ENCODE results near the gene PPCDC.

PPCDC gene

DNA sequence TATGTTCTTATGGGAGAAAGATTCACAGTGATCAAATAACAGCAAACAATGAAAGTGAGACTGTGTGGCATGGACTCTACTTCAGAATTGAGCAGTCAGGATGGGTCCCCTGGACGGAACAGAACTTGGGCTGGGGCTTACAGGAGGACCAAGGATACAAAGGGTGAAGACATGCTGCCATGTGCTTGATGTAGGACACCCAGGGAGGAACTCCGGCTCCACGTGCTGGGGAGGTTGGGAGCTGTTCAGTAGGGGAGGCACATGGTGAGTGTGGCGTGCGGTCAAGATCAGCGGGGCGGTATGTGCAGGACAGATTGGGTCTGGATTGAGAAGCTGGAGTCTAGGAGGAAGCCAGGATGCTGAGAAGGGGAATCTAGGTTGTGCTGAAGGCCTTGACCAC lies 32.6 kb downstream of the PPCDC start:
- TF ChIP-seq GLIS3 (CRISPR knock-in tag; IDR thresholded peaks at IDR 0.05) (no peak), ZNF8 (CRISPR knock-in tag; IDR thresholded peaks at IDR 0.05) (no peak), ZFP3 (CRISPR knock-in tag; IDR thresholded peaks at IDR 0.05) (no peak), ZNF565 (CRISPR knock-in tag; conservative IDR thresholded peaks at IDR 0.05; ENCODE audit: low read depth) (no peak), CSDC2 (CRISPR knock-in tag; IDR thresholded peaks at IDR 0.05) (no peak), SNAI2 (CRISPR knock-in tag; IDR thresholded peaks at IDR 0.05) (no peak), RARB (CRISPR knock-in tag; IDR thresholded peaks at IDR 0.05) (no peak), PPARA (CRISPR knock-in tag; IDR thresholded peaks at IDR 0.05; ENCODE audit: borderline replicate concordance) (no peak), ARNTL (CRISPR knock-in tag; IDR thresholded peaks at IDR 0.05; ENCODE audit: borderline replicate concordance, low read depth) (no peak), TOX (CRISPR knock-in tag; IDR thresholded peaks at IDR 0.05; ENCODE audit: borderline replicate concordance) (no peak), ESRRG (CRISPR knock-in tag; IDR thresholded peaks at IDR 0.05) (no peak), OSR1 (CRISPR knock-in tag; IDR thresholded peaks at IDR 0.05) (no peak), TCF4 (CRISPR knock-in tag; IDR thresholded peaks at IDR 0.05; ENCODE audit: borderline replicate concordance) (no peak)
- TF ChIP-seq, protein P1, sequence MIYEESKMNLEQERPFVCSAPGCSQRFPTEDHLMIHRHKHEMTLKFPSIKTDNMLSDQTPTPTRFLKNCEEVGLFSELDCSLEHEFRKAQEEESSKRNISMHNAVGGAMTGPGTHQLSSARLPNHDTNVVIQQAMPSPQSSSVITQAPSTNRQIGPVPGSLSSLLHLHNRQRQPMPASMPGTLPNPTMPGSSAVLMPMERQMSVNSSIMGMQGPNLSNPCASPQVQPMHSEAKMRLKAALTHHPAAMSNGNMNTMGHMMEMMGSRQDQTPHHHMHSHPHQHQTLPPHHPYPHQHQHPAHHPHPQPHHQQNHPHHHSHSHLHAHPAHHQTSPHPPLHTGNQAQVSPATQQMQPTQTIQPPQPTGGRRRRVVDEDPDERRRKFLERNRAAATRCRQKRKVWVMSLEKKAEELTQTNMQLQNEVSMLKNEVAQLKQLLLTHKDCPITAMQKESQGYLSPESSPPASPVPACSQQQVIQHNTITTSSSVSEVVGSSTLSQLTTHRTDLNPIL (CRISPR knock-in tag; IDR thresholded peaks at IDR 0.05; ENCODE audit: low read depth), result no peak
- TF ChIP-seq, protein P2, sequence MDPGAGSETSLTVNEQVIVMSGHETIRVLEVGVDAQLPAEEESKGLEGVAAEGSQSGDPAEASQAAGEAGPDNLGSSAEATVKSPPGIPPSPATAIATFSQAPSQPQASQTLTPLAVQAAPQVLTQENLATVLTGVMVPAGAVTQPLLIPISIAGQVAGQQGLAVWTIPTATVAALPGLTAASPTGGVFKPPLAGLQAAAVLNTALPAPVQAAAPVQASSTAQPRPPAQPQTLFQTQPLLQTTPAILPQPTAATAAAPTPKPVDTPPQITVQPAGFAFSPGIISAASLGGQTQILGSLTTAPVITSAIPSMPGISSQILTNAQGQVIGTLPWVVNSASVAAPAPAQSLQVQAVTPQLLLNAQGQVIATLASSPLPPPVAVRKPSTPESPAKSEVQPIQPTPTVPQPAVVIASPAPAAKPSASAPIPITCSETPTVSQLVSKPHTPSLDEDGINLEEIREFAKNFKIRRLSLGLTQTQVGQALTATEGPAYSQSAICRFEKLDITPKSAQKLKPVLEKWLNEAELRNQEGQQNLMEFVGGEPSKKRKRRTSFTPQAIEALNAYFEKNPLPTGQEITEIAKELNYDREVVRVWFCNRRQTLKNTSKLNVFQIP (CRISPR knock-in tag; IDR thresholded peaks at IDR 0.05; ENCODE audit: borderline replicate concordance, low read depth), result no peak
- ATAC-seq, result no peak

DNA sequence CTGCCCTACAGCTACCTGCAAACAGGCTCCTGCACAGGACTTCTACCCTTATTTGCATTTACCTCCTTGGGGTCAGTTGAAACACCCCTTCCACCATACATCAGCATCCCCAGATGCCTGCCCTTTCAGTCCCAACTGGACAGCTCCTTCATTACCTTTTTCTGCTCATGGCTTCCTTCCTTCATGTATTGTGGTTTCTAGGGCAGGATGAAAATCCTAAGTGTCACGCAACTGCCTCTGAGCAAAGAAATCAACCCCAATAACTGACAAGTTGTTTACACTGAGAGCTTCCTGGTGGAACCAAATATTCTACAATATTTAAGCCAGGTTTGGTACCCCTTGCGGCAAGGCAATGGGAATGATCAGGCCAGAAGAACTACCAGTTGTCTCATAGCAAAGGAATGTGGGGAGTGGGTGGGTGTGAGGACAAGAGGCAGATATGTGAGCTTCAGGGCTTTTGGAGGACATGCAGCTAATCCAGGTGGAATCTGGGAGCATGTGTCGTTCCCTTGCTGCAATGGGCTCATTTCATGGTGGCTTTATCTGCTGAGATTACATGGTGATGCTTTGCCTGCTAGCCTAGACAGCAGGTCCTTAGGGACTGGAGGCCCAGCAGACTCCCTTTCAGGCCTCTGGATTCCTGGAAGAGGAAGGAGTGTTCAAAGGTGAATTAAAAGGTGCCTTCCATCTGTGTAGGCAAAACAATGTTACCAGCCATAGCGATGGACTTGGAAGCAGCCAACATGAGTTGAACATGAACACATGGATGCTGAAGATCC lies 34.9 kb downstream of the PPCDC start:
- TF ChIP-seq PPARA (CRISPR knock-in tag; IDR thresholded peaks at IDR 0.05; ENCODE audit: borderline replicate concordance) (no peak), ARNTL (CRISPR knock-in tag; IDR thresholded peaks at IDR 0.05; ENCODE audit: borderline replicate concordance, low read depth) (no peak), RARB (CRISPR knock-in tag; IDR thresholded peaks at IDR 0.05) (no peak), SNAI2 (CRISPR knock-in tag; IDR thresholded peaks at IDR 0.05) (no peak), ESRRG (CRISPR knock-in tag; IDR thresholded peaks at IDR 0.05) (no peak), TCF4 (CRISPR knock-in tag; IDR thresholded peaks at IDR 0.05; ENCODE audit: borderline replicate concordance) (no peak), ZFP30 (CRISPR knock-in tag; IDR thresholded peaks at IDR 0.05) (no peak), ZC3H10 (CRISPR knock-in tag; IDR thresholded peaks at IDR 0.05) (no peak), ZFP3 (CRISPR knock-in tag; IDR thresholded peaks at IDR 0.05) (no peak), TOX (CRISPR knock-in tag; IDR thresholded peaks at IDR 0.05; ENCODE audit: borderline replicate concordance) (no peak), ZNF565 (CRISPR knock-in tag; conservative IDR thresholded peaks at IDR 0.05; ENCODE audit: low read depth) (no peak), ZNF8 (CRISPR knock-in tag; IDR thresholded peaks at IDR 0.05) (no peak), CSDC2 (CRISPR knock-in tag; IDR thresholded peaks at IDR 0.05) (no peak), OSR1 (CRISPR knock-in tag; IDR thresholded peaks at IDR 0.05) (no peak), ZNF70 (CRISPR knock-in tag; IDR thresholded peaks at IDR 0.05) (no peak)
- TF ChIP-seq, protein P3, sequence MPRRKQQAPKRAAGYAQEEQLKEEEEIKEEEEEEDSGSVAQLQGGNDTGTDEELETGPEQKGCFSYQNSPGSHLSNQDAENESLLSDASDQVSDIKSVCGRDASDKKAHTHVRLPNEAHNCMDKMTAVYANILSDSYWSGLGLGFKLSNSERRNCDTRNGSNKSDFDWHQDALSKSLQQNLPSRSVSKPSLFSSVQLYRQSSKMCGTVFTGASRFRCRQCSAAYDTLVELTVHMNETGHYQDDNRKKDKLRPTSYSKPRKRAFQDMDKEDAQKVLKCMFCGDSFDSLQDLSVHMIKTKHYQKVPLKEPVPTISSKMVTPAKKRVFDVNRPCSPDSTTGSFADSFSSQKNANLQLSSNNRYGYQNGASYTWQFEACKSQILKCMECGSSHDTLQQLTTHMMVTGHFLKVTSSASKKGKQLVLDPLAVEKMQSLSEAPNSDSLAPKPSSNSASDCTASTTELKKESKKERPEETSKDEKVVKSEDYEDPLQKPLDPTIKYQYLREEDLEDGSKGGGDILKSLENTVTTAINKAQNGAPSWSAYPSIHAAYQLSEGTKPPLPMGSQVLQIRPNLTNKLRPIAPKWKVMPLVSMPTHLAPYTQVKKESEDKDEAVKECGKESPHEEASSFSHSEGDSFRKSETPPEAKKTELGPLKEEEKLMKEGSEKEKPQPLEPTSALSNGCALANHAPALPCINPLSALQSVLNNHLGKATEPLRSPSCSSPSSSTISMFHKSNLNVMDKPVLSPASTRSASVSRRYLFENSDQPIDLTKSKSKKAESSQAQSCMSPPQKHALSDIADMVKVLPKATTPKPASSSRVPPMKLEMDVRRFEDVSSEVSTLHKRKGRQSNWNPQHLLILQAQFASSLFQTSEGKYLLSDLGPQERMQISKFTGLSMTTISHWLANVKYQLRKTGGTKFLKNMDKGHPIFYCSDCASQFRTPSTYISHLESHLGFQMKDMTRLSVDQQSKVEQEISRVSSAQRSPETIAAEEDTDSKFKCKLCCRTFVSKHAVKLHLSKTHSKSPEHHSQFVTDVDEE (CRISPR knock-in tag; IDR thresholded peaks at IDR 0.05), result no peak
- TF ChIP-seq, protein P4, sequence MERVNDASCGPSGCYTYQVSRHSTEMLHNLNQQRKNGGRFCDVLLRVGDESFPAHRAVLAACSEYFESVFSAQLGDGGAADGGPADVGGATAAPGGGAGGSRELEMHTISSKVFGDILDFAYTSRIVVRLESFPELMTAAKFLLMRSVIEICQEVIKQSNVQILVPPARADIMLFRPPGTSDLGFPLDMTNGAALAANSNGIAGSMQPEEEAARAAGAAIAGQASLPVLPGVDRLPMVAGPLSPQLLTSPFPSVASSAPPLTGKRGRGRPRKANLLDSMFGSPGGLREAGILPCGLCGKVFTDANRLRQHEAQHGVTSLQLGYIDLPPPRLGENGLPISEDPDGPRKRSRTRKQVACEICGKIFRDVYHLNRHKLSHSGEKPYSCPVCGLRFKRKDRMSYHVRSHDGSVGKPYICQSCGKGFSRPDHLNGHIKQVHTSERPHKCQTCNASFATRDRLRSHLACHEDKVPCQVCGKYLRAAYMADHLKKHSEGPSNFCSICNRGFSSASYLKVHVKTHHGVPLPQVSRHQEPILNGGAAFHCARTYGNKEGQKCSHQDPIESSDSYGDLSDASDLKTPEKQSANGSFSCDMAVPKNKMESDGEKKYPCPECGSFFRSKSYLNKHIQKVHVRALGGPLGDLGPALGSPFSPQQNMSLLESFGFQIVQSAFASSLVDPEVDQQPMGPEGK (CRISPR knock-in tag; IDR thresholded peaks at IDR 0.05; ENCODE audit: borderline replicate concordance), result no peak
- TF ChIP-seq, protein P1 (CRISPR knock-in tag; IDR thresholded peaks at IDR 0.05; ENCODE audit: low read depth), result no peak
- no peak for ATAC-seq
